Nephron progenitor cell (in vitro differentiated cells): ENCODE measurements around the gene FGD5.

ENCODE experiments used
- DNase-seq: peaks from one replicate; pipeline ENCODE4 v3.0.0; 2021
- H3K27ac Mint-ChIP-seq: 2 replicates; pipeline ENCODE4 v1.8.0; 2021; ENCODE audit warnings: mild to moderate bottlenecking, moderate library complexity, mixed read lengths
- H3K27me3 Mint-ChIP-seq: 2 replicates; pipeline ENCODE4 v1.8.0; 2021; ENCODE audit warnings: mild to moderate bottlenecking, low read depth, mixed read lengths; ENCODE audit not compliant: poor library complexity
- H3K36me3 Mint-ChIP-seq: 2 replicates; pipeline ENCODE4 v1.8.0; 2021; ENCODE audit warnings: low read depth, mixed read lengths
- H3K4me1 Mint-ChIP-seq: 2 replicates; pipeline ENCODE4 v1.8.0; 2021; ENCODE audit warnings: mixed read lengths
- H3K4me3 Mint-ChIP-seq: 2 replicates; pipeline ENCODE4 v1.8.0; 2021; ENCODE audit warnings: mild to moderate bottlenecking, moderate library complexity, mixed read lengths
- H3K9me3 Mint-ChIP-seq: 2 replicates; pipeline ENCODE4 v1.8.0; 2021; ENCODE audit warnings: mild to moderate bottlenecking, moderate library complexity, mixed read lengths
- TF ChIP-seq, protein P1 (sequence below): fragments of 200-600 bp; sonication (generic); IDR thresholded peaks from 2 replicates; pipeline ENCODE4 v1.5.0; 2021; ENCODE audit warnings: antibody characterized with exemption

Gene FGD5

DNA sequence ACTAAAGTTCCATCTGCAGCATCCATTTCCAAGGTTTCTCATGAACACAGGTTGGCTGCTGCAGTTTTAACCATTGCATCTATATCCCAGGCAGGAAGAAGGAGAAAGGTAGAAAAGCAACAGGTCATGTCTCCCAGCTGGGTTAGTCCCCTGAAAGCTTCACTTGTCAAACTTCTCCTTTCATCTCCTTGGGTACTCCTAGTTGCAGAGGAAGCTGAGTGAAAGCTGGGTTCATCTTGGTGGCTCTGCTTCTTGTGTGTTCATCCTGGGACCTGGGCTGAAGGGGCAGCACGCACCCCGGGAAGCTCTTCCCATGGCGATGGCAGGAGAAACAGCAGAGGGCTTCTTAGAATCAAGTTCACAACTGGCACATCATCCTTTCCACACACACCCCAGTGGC lies 67.3 kb downstream of the FGD5 start:
- peaks cover 17% of the 10 kb centered on the region for H3K4me1 Mint-ChIP-seq
- H3K27me3 Mint-ChIP-seq, result peaks cover 40% of the 10 kb centered on the region
- TF ChIP-seq, protein P1, sequence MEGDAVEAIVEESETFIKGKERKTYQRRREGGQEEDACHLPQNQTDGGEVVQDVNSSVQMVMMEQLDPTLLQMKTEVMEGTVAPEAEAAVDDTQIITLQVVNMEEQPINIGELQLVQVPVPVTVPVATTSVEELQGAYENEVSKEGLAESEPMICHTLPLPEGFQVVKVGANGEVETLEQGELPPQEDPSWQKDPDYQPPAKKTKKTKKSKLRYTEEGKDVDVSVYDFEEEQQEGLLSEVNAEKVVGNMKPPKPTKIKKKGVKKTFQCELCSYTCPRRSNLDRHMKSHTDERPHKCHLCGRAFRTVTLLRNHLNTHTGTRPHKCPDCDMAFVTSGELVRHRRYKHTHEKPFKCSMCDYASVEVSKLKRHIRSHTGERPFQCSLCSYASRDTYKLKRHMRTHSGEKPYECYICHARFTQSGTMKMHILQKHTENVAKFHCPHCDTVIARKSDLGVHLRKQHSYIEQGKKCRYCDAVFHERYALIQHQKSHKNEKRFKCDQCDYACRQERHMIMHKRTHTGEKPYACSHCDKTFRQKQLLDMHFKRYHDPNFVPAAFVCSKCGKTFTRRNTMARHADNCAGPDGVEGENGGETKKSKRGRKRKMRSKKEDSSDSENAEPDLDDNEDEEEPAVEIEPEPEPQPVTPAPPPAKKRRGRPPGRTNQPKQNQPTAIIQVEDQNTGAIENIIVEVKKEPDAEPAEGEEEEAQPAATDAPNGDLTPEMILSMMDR, result no peak
- H3K4me3 Mint-ChIP-seq, result no peak overlapping the region
- no peak overlapping the region for H3K27ac Mint-ChIP-seq
- H3K9me3 Mint-ChIP-seq, result no peaks in the 10 kb centered on the region
- DNase-seq, result no peak
- no peaks in the 10 kb centered on the region for H3K36me3 Mint-ChIP-seq

DNA sequence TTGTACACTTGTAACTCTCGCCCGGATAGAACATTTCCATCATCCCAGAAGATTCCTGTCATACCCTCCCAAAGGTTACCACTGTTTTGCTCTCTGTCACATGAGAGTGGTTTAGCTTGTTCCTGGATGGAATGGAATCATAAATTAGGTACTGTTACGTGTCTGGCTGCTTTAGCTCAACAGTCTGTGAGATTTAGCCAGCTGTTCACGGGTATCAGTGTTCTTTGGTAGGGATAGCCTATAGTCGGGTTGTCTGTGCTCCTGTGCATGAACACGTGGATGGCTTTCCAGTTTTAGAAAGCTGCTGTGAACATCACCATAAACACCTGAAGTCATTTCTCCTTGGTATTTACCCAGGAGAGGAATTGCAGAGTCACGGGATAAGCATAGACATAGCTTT lies 70.4 kb downstream of the FGD5 start:
- DNase-seq, result no peak
- TF ChIP-seq, protein P1, result no peak
- Mint-ChIP-seq H3K27me3 (peaks cover 44% of the 10 kb centered on the region), H3K27ac (no peak overlapping the region), H3K4me1 (peaks cover 15% of the 10 kb centered on the region), H3K9me3 (no peaks in the 10 kb centered on the region), H3K4me3 (no peak overlapping the region), H3K36me3 (no peaks in the 10 kb centered on the region)

DNA sequence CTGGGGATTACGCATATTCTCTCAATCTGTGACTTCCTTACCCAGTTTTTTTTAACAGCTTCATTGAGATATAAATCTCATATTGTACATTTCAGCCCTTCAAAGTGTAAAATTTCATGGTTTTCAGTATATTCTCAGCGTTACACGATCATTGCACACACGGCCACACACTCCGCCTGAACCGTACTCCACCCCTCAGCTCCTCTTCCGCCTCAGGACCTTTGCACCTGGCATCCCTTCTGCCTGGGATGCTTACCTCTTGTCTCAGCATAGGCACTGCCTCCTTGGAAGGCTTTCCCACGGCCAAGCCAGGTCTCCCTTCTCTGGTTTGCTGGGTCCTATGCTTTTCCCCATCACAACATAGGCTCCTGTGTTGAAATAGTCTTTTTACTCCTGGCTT lies 71.2 kb downstream of the FGD5 start:
- H3K4me3 Mint-ChIP-seq, result no peak overlapping the region
- peaks cover 15% of the 10 kb centered on the region for H3K4me1 Mint-ChIP-seq
- H3K36me3 Mint-ChIP-seq, result no peaks in the 10 kb centered on the region
- TF ChIP-seq, protein P1, result no peak
- no peak for DNase-seq
- H3K27ac Mint-ChIP-seq, result no peak overlapping the region
- no peaks in the 10 kb centered on the region for H3K9me3 Mint-ChIP-seq
- H3K27me3 Mint-ChIP-seq, result peaks cover 39% of the 10 kb centered on the region

DNA sequence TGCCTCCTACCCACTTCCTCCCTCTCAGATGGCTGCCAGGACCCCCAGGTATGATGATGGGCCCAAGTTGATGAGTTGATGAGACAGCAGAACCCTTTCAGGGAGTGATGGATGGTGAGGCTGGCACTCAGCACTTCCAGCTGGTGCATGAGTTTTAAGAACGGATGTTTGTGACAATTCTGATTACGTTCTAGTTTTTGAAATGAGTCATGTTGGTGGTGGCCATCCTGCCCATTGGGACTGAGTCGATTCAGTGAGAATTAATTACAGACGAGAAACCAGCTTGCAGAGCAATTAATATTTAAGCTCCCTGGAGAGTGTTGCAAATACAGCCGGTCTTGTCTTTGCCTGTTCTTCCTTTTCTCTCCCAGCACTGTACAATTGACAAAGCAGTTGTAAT lies 71.7 kb downstream of the FGD5 start:
- Mint-ChIP-seq H3K36me3 (no peaks in the 10 kb centered on the region), H3K4me1 (peaks cover 15% of the 10 kb centered on the region)

DNA sequence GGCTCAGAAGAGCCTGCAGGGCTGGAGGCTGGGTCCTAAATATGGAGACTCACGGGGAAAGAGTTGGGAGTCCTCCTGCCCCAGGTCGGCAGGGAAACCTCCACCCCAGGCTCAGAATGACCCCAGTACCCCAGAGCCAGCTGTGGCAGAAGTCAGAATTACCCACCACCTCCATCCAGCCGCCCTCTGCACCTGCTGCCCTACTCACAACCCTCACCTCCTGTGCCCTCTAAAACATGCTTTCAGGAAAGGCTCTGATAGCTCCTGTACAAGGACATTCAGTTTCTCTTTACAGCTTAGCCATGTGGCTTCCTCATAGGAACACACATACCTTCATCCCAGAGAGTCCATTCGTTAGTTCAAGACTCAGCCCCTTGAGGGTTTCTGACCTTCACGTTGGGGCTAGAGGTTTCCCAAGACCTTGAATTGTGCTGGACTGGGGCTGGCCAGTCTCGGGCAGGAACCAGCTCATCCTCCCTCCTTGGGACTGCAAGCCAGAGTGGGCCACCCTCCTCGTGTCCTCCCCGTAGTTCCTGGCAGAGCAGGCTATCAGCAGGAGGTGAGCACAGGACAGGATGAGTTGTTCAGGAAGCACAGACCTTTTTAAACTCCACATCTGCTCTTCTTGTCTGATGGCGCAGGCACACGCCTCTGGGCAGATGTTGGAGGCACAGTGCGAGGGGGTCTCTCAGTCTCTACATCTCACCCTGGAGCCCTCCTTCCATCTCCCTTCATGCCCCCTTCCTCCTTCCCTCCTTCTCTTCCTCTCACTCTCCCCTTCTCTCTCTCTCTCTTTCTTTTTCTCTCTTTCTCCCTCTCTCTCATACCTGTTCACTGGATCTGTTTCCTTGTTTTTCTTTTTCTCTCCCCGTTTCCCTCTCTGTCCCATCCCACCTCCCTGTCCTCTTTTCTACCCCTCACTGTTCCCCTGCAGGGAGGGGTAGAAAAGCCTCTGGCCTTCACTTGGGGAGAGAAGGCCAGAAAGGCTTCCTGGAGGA lies 72.7 kb downstream of the FGD5 start:
- TF ChIP-seq, protein P1, result no peak
- H3K4me3 Mint-ChIP-seq, result no peak overlapping the region
- H3K4me1 Mint-ChIP-seq, result peaks cover 15% of the 10 kb centered on the region
- no peak for DNase-seq
- no peaks in the 10 kb centered on the region for H3K36me3 Mint-ChIP-seq
- no peaks in the 10 kb centered on the region for H3K9me3 Mint-ChIP-seq
- peaks cover 32% of the 10 kb centered on the region for H3K27me3 Mint-ChIP-seq
- no peak overlapping the region for H3K27ac Mint-ChIP-seq

More for the DNA sequence above, 71.7 kb downstream of the FGD5 start:
- Mint-ChIP-seq H3K4me3 (no peak overlapping the region), H3K27ac (no peak overlapping the region), H3K27me3 (peaks cover 37% of the 10 kb centered on the region), H3K9me3 (no peaks in the 10 kb centered on the region)
- TF ChIP-seq, protein P1, result no peak
- no peak for DNase-seq
